Measurements from ENCODE around the gene HNRNPAB. TPM values are rescaled to one million over a fixed set of nuclear protein-coding genes. Genes with fewer than 3 reads are reported as not detected.

Gene HNRNPAB
- total and polyA plus RNA-seq, 8 donors = 24.5 to 61.6 (median 46.2) TPM

DNA sequence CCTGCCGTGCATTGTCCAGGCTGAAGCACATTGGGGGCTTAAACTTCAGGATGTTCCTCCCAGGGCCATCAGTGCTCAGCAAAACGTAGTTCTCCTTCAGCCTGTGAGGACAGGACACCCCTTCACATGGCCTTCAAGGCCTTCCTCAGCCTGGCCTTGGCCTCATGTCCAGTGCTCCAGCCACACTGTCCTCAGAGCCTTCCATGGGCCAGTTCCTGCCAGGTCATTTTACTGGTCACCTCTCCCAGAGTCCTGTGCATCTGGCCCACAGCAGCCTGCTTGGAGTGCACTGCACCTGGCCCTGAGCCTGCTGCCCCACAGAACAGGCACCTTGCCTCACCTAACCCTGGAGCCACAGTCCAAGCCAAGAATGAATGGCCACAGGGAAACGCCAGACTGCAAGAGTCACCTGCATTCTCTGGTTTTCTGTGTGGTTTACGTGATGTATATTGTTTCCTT lies 8.7 kb downstream of the HNRNPAB start:
- intact Hi-C loops (cut with DNase I) = no loop called here
- TF ChIP-seq, protein P1, sequence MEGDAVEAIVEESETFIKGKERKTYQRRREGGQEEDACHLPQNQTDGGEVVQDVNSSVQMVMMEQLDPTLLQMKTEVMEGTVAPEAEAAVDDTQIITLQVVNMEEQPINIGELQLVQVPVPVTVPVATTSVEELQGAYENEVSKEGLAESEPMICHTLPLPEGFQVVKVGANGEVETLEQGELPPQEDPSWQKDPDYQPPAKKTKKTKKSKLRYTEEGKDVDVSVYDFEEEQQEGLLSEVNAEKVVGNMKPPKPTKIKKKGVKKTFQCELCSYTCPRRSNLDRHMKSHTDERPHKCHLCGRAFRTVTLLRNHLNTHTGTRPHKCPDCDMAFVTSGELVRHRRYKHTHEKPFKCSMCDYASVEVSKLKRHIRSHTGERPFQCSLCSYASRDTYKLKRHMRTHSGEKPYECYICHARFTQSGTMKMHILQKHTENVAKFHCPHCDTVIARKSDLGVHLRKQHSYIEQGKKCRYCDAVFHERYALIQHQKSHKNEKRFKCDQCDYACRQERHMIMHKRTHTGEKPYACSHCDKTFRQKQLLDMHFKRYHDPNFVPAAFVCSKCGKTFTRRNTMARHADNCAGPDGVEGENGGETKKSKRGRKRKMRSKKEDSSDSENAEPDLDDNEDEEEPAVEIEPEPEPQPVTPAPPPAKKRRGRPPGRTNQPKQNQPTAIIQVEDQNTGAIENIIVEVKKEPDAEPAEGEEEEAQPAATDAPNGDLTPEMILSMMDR (IDR thresholded peaks at IDR 0.05) = no peak
- Histone ChIP-seq H3K36me3 (peaks cover 0 to 72% (median 49%) of the 10 kb centered on the region in 3 donors), H3K4me3 (no peak overlapping the region), H3K27ac (no peak overlapping the region), H3K9me3 (no peaks in the 10 kb centered on the region), H3K4me1 (no peaks in the 10 kb centered on the region), H3K27me3 (no peaks in the 10 kb centered on the region)
- ATAC-seq = peak in 2 of 4 donors; percentile 9
- WGBS, 2 donors = 66 to 72% methylated on average over 4 of the region's 4 CpGs
- no peak for FAIRE-seq
- peak in 1 of 6 donors; percentile 40 for DNase-seq

DNA sequence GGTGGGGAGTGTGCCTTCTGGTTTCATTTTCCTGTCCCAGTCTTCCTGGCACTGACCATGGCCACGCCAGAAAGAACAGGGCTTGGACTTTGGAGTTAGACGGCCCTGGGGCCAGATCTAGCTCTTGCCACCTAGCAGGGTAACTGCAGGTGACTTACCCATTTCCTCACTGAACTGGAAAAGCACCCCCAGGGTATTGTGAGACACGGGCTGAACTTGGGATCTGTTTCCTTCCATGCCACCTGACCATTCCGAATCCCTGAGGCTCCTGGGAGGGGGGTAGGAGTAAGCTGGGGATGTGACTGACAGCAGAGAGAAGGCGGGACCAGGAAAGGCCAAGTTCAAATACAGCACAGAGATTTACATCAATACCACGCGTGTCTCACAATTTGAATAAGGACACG lies 9.4 kb downstream of the HNRNPAB start:
- no peak for FAIRE-seq
- no peak overlapping the region for H3K27ac ChIP-seq
- peaks cover 0 to 64% (median 46%) of the 10 kb centered on the region in 3 donors for H3K36me3 ChIP-seq
- no peaks in the 10 kb centered on the region for H3K9me3 ChIP-seq
- H3K4me3 ChIP-seq = no peak overlapping the region
- no peaks in the 10 kb centered on the region for H3K27me3 ChIP-seq
- intact Hi-C loops (cut with DNase I) = no loop called here
- no peaks in the 10 kb centered on the region for H3K4me1 ChIP-seq
- TF ChIP-seq, protein P1 (IDR thresholded peaks at IDR 0.05) = no peak
- peak in 3 of 4 donors; percentile 39 to 49 (median 47) for ATAC-seq
- 63 to 65% methylated on average over 8 of the region's 8 CpGs for WGBS, 2 donors
- no peak for DNase-seq

DNA sequence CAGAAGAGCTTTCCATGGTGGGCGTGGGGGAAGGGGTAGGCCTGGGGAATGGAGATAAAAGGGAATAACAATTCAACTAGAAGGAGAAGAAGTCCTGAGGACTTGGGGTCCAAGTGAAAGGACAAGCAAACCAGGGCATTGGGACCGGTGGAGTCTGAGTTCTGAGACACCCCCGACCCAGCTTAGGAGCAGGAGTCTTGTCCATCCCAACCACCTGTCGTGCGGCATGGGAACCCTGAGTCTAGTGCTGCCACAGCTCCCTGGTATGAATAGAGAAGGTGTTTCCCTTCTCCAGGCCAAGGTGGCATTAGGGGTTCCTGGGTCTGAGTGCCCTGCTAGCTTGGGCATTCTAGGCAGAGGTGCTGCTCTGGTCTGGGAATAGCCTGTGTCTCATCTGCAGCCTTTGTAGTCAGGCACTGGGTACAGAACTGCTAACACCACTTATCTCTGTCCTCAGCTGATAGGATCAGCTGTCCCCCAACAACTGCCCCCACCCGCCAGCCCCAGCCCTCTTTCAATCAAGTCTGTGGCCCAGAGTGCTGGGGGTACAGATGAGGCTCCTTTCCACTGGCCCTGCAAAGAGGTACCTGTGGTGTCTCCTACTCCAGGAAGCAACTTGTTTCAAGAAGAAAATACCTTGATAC lies 9.9 kb downstream of the HNRNPAB start:
- TF ChIP-seq, protein P1 (IDR thresholded peaks at IDR 0.05) = no peak
- no peak for ATAC-seq
- no peak for FAIRE-seq
- WGBS, 2 donors = 96 to 98% methylated on average over 6 of the region's 6 CpGs
- Histone ChIP-seq H3K4me1 (no peaks in the 10 kb centered on the region), H3K27ac (no peak overlapping the region), H3K36me3 (peaks cover 0 to 59% (median 41%) of the 10 kb centered on the region in 3 donors), H3K9me3 (no peaks in the 10 kb centered on the region), H3K4me3 (no peak overlapping the region), H3K27me3 (no peaks in the 10 kb centered on the region)
- intact Hi-C loops (cut with DNase I) = no loop called here
- peak in 1 of 6 donors; percentile 33 for DNase-seq

DNA sequence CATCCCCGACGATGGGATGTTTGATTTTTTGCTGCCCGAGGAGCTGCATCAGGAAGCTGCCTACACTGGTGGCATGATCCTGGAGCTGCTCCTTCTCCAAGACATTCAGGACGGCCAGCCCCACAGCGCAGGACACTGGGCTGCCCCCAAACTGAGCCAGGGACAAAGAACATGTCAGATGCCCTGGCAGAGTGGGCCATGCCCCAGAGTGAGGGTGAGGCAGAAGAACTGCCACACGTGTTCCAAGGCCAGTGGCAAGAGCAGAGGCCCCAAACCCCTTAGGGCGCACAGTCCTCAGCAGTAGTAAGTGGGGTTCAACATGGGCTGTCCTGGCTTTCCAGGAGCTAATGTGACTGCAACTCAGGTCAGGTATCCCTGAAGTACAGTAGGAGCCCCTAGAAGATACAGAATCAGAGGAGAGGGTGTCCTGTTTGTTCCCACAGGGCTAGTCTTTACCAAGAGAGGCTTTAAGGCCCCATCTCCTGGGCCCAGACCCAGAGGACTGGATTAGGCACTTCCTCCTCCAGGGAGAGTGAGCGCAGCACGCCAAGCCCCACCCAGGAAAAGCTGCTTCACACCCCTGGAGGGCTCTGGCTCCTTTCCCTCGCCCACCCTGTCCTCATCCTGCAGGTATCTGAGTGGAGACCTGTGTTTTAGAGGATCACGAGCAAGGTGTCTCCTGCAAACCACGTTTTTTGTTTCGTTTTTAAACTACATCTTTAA lies 11.1 kb downstream of the HNRNPAB start:
- no peak overlapping the region for H3K4me3 ChIP-seq
- intact Hi-C loops (cut with DNase I) = no loop called here
- no peaks in the 10 kb centered on the region for H3K27me3 ChIP-seq
- TF ChIP-seq, protein P1 (IDR thresholded peaks at IDR 0.05) = no peak
- WGBS, 2 donors = 82 to 85% methylated on average over 13 of the region's 13 CpGs
- no peaks in the 10 kb centered on the region for H3K9me3 ChIP-seq
- no peaks in the 10 kb centered on the region for H3K4me1 ChIP-seq
- peaks cover 0 to 48% (median 29%) of the 10 kb centered on the region in 3 donors for H3K36me3 ChIP-seq
- ATAC-seq = no peak
- FAIRE-seq = no peak
- DNase-seq = peak in 1 of 6 donors; percentile 50
- H3K27ac ChIP-seq = no peak overlapping the region
